Fibroblast of lung (primary cell): ENCODE data around the gene HOXA11.

Experiments used
- CTCF ChIP-seq, 2 donors: IDR thresholded peaks in 1 of 2; conservative IDR thresholded peaks in 1 of 2; 1 replicate in 1 of 2; 2 replicates in 1 of 2; pipeline ENCODE4 v1.5.1; 2011 to 2012; ENCODE audit warnings: low read length in 2 of 2, control low read depth in 1 of 2, inconsistent platforms in 1 of 2, low read depth in 1 of 2, mild to moderate bottlenecking in 1 of 2
- EZH2 ChIP-seq: IDR thresholded peaks from 2 replicates; pipeline ENCODE4 v1.5.1; 2012; ENCODE audit warnings: low read length, control low read depth, mild to moderate bottlenecking; ENCODE audit errors: missing control alignments

GRCh38 chr7:27159266-27160144 lies 25.5 kb downstream of the HOXA11 start:
- TF ChIP-seq CTCF (conservative IDR thresholded peaks at IDR 0.05 in 1 of 2, IDR thresholded peaks at IDR 0.05 in 1 of 2; ENCODE audit: low read depth in 1 of 2, low read length in 2 of 2) (no peak), EZH2 (no peak)
